Fibroblast of upper back skin (primary cell): ENCODE data around the gene POLN.
"Not testable (repeated sequence)": the region's sequence is repeated elsewhere in the genome, so short reads cannot be mapped to it uniquely, and the experiment has no call there.

Experiments
- DNase-seq: peaks from one replicate; pipeline ENCODE4 v3.0.0-alpha.2; 2013

POLN gene

DNA sequence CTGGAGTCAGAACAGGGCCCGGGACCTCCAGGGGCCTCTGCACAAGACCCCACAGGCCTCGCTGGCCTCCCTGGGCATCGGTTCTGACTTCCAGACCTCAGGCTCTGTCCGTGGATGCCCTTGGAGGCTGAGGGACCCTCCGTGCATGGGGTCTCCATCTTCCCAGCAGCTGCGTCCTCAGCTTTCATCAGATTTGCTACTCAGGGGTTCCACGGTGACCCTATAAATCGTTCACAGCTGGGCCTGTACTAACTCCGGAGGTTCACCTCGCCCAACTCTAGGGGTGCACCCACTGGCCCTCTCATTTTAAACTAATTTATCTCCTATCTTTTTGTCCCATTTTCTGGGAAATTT is 33.1 kb upstream of the POLN start:
- DNase-seq: not testable (repeated sequence)

GRCh38 chr4:2274320-2275043 is 32.6 kb upstream of the POLN start:
- no peak for DNase-seq

- no peak for DNase-seq
These were observed 31.9 kb upstream of the POLN start for GRCh38 chr4:2273657-2274319.

GRCh38 chr4:2273221-2273620 is 31.3 kb upstream of the POLN start:
- no peak for DNase-seq

GRCh38 chr4:2272828-2273120 is 30.9 kb upstream of the POLN start:
- no peak for DNase-seq

DNA sequence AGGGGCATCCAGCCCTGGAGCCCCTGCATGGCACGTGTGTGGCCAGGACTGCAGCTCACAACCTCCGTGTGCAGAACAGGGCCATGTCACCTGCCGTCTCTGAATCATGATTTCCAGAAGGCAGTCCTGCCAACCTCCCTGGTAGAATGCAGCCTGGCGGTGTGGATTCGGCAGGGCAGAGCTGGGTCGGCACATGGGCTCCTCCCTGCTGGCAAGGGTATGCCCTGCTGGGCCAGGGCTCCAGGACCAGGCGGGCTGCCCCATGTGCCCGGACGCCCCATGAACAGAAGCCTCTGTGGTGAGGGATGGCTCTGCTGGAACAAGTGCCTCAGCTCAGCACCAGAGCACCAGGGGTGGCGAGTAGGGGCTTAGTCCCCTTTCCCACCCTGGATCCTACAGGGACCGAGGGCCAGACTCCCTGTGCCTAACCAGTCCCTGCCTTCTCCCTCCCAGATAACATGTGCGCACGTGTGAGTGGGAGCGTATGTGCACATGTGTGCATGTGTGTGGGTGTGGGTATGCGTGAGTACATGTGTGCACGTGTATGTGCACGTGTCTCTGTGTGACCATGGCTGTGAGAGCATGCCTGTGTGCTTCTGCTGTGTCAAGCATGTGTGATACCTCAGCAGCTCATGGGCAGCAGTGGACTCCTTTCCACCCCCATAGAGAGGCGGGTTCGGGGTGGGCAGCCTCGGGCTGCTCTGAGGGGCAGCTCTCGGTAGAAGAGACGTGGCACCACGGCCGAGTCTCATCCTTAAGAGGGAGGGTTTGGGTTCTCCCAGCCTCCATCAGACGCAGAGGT is 30.3 kb upstream of the POLN start:
- no peak for DNase-seq

- no peak for DNase-seq
These were observed 29.5 kb upstream of the POLN start for GRCh38 chr4:2271279-2272025.

DNA sequence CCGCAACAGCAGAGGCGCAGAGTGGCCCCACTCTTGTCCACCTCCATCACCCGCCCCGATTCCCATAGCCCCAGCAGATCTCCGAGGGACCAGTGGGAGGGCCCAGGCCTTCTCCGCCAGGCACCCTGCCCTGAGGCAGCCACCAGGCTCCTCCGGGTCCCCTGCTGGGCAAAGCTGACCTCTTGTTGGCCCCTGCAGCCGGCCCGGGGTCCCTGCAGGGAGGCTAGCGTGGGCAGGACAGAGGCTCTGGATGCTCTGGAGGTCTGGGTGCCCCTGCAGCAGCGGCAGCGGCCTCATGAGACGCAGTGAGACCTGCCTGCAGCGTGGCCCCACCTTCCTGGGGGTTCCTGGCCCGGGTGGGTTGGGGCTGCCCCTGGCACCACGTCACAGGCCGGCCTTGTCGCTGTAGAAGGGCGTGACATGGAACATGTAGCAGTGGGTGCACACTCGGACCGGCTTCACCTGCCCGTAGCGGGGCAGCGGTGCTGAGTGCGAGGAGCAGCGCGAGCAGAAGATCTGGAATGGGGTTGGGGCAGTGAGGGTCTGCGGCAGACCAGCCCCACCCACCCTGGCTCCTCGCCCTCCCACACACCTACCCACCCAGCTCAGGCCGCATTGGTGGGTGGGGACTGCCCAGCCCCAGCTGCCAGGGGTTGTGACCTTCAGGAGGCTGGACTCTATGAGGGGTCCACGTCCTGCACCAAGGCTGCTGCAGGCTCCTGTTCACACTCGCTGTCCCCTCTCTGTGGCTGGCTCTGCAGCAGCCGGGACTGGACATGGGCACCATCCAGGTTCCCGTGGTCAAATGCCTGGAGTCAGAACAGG is 28.6 kb upstream of the POLN start:
- no peak for DNase-seq

GRCh38 chr4:2269618-2270163 is 27.8 kb upstream of the POLN start:
- DNase-seq: no peak

DNA sequence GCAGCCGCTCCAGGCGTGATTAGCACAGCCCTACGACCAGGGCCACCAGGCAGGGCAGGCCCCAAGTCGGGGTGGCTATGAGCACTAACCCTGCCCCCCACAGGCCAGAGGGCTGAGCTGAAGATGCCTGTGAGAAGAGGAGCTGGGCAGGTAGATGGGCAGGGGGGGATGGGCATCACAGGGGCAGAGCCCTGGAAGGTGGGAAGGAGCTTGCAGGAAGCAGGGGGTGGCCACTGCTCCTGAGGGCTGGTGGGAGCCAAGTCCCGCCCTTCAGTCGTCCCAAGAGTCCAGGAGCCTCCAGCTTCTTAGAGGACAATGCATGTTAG is 27.2 kb upstream of the POLN start:
- DNase-seq: no peak

GRCh38 chr4:2268357-2269205 is 26.7 kb upstream of the POLN start:
- no peak for DNase-seq

DNA sequence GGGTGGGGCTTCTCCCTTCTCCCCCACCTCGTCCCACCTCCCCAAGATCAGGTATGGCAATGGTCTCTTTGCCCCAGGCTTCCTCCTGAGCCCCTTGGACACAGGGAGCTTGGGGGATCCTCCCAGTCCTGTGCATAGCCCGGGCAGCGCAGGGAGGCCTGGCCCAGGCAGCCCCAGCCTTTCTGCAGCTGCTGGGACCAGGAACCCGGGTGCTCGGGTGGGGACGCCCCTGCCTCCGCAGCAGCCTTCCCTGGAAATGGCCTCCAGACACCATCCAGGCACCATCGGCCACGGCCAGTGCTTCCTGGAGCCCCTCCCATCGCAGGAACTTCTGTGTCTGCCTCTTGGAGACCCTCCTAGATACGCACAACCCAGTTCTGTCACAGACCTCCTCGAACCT is 25.9 kb upstream of the POLN start:
- no peak for DNase-seq

- DNase-seq: no peak
These were observed 25.4 kb upstream of the POLN start for GRCh38 chr4:2267320-2267811.

GRCh38 chr4:2266821-2267220 is 24.9 kb upstream of the POLN start:
- no peak for DNase-seq

DNA sequence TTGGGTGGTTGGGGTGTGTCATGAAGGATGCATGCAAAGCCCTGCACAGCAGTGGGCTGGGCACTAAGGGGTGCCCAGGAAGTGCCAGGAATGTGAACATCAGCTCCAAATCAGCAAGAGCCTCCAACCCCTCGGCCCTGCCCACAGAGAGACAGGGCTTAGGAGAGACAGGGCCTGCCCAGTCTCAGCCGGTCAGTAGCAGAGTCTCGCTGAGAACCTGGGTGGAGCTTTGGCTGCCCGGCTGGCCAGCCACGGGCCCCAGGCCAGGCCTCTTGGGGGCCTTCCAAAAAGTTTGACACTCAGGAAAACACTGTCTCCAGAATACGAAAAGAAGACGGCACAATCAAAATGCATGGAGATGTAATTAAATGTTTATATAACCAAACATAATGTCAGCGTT is 24.3 kb upstream of the POLN start:
- no peak for DNase-seq

DNA sequence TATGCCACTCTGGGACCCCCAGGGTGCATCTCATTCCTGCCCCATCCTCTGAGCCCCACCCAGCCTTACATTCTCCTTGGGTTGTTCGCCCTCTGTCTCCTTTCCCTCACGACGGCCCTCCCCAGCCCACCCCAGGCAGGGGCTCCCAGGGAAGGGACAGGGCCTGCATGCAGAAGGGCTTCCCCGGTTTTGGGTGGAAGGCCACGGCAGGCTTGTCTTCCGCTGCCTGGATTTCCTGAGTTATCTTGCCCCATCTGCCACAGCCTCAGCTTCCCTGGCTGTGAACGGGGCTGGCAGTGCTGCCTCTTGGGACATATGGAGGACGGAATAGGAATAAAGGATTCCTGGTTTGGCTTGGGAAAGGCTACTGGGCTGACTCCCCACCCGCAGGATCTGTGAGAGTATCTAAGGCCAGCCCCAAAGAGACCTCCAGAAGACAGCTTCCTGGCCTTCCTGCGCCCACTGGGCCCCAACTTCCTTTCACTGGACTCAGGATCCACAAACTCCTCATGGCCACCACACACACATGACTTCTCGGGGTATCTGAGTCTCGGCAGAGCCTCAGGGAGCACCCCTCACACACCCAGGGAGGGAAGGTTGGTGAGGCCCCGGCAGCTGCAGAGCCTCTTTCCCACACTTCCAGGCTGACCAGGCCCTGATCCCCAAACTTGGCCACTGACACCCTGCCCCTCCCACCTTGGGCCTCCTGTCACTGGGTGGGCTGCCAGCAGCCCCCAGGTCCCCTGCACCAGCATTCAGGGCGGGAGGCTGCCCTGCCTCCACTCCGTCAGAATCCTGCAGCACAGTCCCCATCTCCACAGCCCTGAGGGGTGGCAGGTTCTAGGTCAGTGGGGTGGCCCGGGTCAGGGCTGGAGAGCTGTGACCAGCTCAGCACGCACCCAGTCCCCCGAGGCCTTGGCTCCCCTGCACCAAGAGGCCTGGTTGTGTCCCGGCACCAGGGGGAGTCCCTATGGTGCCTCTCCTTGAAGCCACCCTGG is 23.5 kb upstream of the POLN start:
- no peak for DNase-seq

DNA sequence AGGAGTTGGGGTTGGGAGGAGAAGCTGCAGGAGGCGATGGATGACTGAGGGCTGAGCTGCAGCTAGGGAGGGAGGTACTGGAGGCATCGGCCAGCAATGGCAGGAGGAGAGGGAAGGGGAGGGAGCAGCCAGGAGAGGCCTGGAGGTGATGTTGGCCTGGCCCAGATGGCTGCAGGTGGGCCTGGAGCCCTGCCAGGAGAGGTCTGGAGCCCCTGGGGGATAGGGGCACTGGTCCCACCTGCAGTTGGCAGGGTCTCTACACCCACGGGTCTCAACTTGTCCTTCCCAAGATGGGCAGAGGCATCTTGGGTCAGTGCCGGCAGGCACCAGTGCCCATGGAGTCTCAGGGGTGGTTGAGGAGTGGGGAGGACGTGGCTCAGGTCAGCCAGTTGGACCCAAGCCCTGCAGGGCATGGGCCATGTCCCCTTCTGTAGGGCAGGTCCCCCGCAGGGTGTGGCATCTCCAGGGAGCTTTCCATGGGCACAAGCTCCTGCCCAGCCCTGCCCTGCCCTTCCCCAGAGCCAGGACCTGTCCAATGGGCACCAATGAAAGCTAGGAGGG is 22.6 kb upstream of the POLN start:
- DNase-seq: no peak

GRCh38 chr4:2263926-2264321 is 22.0 kb upstream of the POLN start:
- DNase-seq: no peak

- DNase-seq: no peak
These were observed 21.0 kb upstream of the POLN start for GRCh38 chr4:2262944-2263250.
